ENCODE measurements around the gene QRICH2.
"Not testable (repeated sequence)": the region's sequence is repeated elsewhere in the genome, so short reads cannot be mapped to it uniquely, and the experiment has no call there.

The QRICH2 gene

DNA sequence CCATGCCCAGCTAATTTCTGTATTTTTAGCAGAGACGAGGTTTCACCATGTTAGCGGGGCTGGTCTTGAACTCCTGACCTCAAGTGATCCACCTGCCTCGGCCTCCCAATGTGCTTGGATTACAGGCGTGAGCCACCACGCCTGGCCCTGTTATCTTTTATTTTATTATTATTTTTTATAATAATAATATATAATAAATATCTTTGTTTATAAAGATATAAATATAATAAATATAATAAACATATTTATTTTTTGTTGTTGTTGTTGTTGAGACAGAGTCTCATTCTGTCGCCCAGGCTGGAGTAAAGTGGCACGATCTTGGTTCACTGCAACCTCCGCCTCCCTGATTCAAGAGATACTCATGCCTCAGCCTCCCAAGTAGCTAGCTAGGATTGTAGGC, 60.8 kb downstream of the QRICH2 start:
- no peaks in the 10 kb centered on the region for H3K9me3 ChIP-seq

DNA sequence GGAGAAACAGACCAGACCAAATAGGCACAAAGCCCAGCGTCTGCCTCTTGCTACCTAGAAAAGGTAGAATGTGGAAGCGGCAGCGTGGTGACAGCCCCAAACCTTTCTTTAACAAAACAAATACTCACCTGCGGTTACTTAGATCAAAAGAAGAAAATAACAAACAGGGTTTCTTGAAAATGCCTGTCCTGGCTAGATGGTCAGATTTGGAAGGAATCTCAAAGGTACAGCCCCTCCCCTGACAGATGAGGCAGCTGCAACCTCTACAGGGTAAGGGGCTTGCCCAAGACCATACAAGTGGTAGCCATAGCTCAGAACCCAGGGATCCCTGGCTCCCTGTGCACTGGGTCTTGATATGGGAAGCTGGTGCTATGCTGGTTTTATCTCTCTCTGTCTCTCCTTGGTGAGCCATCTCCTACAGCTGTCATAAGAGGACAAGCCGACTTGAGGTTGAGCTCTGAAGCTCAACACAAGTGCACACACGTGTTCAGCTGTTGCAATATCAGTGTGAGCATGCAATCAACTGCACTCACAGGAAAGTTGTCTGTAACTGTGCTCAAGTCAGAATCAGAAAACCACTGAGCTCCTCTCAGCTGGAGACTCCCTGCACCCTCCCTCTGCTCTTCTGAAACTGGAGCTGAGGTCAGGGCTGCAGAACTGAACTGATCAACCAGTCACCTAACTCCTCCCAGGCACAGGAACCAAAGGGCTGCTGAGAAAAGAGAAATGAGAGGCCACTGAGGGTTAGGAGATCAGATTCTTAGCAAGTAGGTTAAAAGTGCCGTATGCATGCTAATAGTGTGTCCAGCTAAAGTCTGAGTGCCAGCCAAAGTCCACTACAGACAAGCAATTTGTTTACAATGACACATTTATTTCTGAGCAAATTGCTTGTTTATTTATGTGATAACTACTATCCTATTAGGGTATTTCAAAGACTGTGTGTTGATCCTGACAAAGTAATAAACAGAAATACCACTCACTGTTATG, 61.7 kb downstream of the QRICH2 start:
- TF ChIP-seq, protein P1, sequence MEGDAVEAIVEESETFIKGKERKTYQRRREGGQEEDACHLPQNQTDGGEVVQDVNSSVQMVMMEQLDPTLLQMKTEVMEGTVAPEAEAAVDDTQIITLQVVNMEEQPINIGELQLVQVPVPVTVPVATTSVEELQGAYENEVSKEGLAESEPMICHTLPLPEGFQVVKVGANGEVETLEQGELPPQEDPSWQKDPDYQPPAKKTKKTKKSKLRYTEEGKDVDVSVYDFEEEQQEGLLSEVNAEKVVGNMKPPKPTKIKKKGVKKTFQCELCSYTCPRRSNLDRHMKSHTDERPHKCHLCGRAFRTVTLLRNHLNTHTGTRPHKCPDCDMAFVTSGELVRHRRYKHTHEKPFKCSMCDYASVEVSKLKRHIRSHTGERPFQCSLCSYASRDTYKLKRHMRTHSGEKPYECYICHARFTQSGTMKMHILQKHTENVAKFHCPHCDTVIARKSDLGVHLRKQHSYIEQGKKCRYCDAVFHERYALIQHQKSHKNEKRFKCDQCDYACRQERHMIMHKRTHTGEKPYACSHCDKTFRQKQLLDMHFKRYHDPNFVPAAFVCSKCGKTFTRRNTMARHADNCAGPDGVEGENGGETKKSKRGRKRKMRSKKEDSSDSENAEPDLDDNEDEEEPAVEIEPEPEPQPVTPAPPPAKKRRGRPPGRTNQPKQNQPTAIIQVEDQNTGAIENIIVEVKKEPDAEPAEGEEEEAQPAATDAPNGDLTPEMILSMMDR (IDR thresholded peaks at IDR 0.05; ENCODE audit: low read depth, low read length): no peak
- H3K4me1 ChIP-seq: no peaks in the 10 kb centered on the region
- H3K27me3 ChIP-seq: peaks cover 10% of the 10 kb centered on the region
- H3K36me3 ChIP-seq: no peaks in the 10 kb centered on the region
- no peak for DNase-seq
- no peaks in the 10 kb centered on the region for H3K9me3 ChIP-seq
- H3K4me3 ChIP-seq (ENCODE audit: low read depth, low read length): no peak overlapping the region

More for the DNA sequence above, 60.8 kb downstream of the QRICH2 start:
- Histone ChIP-seq H3K4me1 (no peaks in the 10 kb centered on the region), H3K36me3 (no peaks in the 10 kb centered on the region), H3K4me3 (ENCODE audit: low read depth, low read length) (no peak overlapping the region), H3K27me3 (0 out of 2 replicates have a peak, but pooled peaks cover under 1% of the 10 kb centered on the region)
- DNase-seq: no peak
- TF ChIP-seq, protein P1 (IDR thresholded peaks at IDR 0.05; ENCODE audit: low read depth, low read length): no peak

DNA sequence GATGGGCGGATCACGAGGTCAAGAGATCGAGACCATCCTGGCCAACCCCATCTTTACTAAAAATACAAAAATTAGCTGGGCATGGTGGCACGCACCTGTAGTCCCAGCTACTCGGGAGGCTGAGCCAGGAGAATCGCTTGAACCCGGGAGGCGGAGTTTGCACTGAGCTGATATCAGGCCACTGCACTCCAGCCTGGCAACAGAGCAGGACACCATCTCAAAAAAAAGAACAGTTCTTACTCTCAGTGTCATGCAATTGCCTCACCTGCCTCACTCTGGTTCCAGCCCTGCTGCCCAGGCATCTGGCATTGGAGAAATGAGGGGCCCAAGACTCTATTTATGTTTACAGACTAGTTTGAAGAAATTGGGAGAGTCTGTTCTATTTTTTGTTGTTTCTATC, 63.4 kb downstream of the QRICH2 start:
- H3K4me3 ChIP-seq (ENCODE audit: low read depth, low read length); DNase-seq; H3K36me3 ChIP-seq; H3K4me1 ChIP-seq; H3K9me3 ChIP-seq: not testable (repeated sequence)
- peaks cover 22% of the 10 kb centered on the region for H3K27me3 ChIP-seq

DNA sequence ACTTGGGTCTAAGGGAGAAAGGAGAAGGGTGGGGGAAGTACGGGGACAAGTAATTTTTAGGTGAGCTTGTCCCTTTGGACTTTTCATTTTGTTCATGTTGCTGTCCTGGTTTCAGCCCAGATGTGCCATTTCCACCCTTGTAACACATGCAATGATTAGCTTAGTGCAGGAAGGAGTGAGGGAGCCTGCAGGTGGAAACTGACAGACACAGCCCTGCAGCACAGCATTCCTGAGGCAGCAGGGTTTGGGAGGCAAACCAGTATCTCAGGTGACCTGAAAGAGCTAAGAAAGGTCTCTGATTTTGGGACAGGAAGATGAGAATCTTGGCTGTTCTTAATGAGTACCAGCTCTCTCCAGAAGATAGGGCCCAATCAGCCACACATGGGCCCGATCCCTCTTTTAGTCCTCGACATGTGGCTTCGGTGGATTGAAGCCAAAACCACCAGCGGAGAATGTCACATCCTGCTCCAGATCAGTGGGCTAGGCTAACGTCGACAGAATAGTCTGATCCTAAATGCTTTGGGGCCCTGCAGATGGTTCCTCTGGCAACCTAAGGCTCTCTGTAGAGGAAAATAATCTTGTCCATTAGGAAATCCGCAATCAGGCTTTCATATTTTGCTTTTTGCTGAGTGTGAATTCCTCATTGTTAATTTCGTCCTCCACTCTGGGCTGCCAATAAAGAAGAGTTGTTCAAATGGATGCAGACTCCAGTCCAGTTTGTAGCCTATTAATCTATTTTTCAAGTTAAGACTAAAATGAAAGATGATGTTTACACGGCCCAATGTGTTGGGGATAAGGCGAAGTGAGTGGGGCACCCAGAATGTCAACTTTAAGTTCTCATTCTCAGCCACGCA, 64.0 kb downstream of the QRICH2 start:
- TF ChIP-seq, protein P1 (IDR thresholded peaks at IDR 0.05; ENCODE audit: low read depth, low read length): no peak
- no peaks in the 10 kb centered on the region for H3K36me3 ChIP-seq
- peaks cover 4% of the 10 kb centered on the region for H3K4me1 ChIP-seq
- H3K4me3 ChIP-seq (ENCODE audit: low read depth, low read length): no peak overlapping the region
- DNase-seq: no peak
- H3K9me3 ChIP-seq: peaks cover 2% of the 10 kb centered on the region; the same call in 1 of the 2 replicates
- peaks cover 24% of the 10 kb centered on the region for H3K27me3 ChIP-seq

DNA sequence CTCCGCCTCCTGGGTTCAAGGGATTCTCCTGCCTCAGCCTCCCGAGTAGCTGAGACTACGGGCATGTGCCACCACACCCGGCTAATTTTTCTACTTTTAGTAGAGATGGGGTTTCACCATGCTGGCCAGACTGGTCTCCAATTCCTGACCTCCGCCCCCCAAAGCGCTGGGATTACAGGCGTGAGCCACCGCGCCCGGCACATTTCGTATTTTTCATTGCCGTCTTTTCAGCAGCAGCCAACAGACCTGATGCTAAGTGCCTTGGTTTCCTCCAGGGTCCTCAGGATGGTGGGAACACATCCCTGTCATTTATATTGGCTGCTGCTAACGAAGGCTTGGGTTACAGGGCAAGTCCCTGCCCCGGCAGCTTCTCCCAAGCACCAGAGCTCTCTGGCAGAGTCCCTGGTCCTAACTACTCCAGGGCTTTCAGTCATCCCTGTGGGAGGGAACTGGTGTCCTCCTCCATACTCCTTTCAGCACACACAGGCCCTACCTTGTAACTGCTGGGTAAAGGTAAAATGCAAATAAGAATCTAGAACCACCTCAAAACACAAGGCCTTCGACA, 66.3 kb downstream of the QRICH2 start:
- H3K36me3 ChIP-seq: no peaks in the 10 kb centered on the region
- H3K4me1 ChIP-seq: peaks cover 4% of the 10 kb centered on the region
- H3K4me3 ChIP-seq (ENCODE audit: low read depth, low read length): no peak overlapping the region
- TF ChIP-seq, protein P1 (IDR thresholded peaks at IDR 0.05; ENCODE audit: low read depth, low read length): no peak
- peaks cover 27% of the 10 kb centered on the region for H3K27me3 ChIP-seq
- peaks cover 2% of the 10 kb centered on the region; the same call in 1 of the 2 replicates for H3K9me3 ChIP-seq
- no peak for DNase-seq

DNA sequence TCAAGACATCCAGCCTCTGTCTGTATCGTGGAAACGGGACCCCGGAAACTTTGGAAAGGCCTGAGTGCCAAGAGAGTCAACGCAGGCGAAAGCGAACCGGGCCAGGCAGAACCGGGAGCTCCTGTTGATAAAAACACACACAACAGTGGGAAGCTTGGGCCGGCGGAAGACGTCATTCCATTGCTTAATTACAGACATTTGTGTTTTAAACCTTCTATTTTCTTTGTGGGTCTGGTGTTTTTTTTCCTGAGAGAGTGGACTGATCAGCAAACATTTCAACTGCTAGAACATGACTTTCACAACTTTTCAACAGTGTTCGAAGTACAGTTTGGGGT, 66.9 kb downstream of the QRICH2 start:
- TF ChIP-seq, protein P1 (IDR thresholded peaks at IDR 0.05; ENCODE audit: low read depth, low read length): no peak

More for the DNA sequence above, 66.9 kb downstream of the QRICH2 start:
- Histone ChIP-seq H3K27me3 (peaks cover 27% of the 10 kb centered on the region), H3K4me1 (peaks cover 4% of the 10 kb centered on the region), H3K4me3 (ENCODE audit: low read depth, low read length) (peak overlapping the region; percentile 52), H3K9me3 (peaks cover 2% of the 10 kb centered on the region; the same call in 1 of the 2 replicates), H3K36me3 (no peaks in the 10 kb centered on the region)
- DNase-seq: no peak
